H1 (cell line): ENCODE measurements around the gene RING1. TPM values are rescaled to one million over a fixed set of nuclear protein-coding genes. Genes with fewer than 3 reads are reported as not detected.
A peak's percentile ranks its signal among the peaks of the same experiment; 100 is the strongest.

Experiments used
- CTCF ChIA-PET: fragments of 300-600 bp; sonication (Branson Sonifier 250); formaldehyde crosslinking; loops from one replicate; lab custom pipeline; 2021; ENCODE audit not compliant: partially characterized antibody; lab: Charles Lee
- POLR2A ChIA-PET: fragments of 300-600 bp; sonication (Branson Sonifier 250); formaldehyde crosslinking; loops from one replicate; lab custom pipeline; 2021; ENCODE audit warnings: inconsistent platforms; ENCODE audit not compliant: partially characterized antibody; lab: Charles Lee
- DNase-seq, 2 experiments: peaks; one replicate each; pipeline versions ENCODE4 v3.0.0 to v3.0.0-alpha.2; 2010 to 2022; ENCODE audit warnings: low spot score in 2 of 2, low read depth in 1 of 2, mixed read lengths in 1 of 2
- FAIRE-seq: peaks from 2 replicates; lab custom pipeline; 2011; peaks lifted over from hg19 to GRCh38; lab: Jason Lieb, UNC
- H2AFZ ChIP-seq: 2 replicates; pipeline ENCODE4 v1.8.1; 2012; ENCODE audit warnings: low read length, inconsistent platforms
- H2AK5ac ChIP-seq: 2 replicates; pipeline ENCODE4 v1.6.1; 2013; ENCODE audit warnings: low read depth, low read length
- H2BK120ac ChIP-seq: replicated peaks from 2 replicates; pipeline ENCODE3; 2013; ENCODE audit warnings: low read depth, low read length, inconsistent platforms
- H2BK12ac ChIP-seq: 2 replicates; pipeline ENCODE4 v1.6.1; 2013; ENCODE audit warnings: low read depth, low read length
- H2BK15ac ChIP-seq: 2 replicates; pipeline ENCODE4 v1.6.1; 2013; ENCODE audit warnings: low read length
- H2BK20ac ChIP-seq: 2 replicates; pipeline ENCODE4 v1.6.1; 2013; ENCODE audit warnings: low read length
- H2BK5ac ChIP-seq: 2 replicates; pipeline ENCODE4 v1.6.1; 2013; ENCODE audit warnings: low read depth, low read length
- H3K14ac ChIP-seq: 2 replicates; pipeline ENCODE4 v1.6.1; 2013; ENCODE audit warnings: inconsistent platforms; ENCODE audit not compliant: insufficient read length
- H3K18ac ChIP-seq: 2 replicates; pipeline ENCODE4 v1.6.1; 2013; ENCODE audit warnings: low read length; ENCODE audit errors: extremely low read depth
- H3K23ac ChIP-seq: 2 replicates; pipeline ENCODE4 v1.6.1; 2013; ENCODE audit warnings: inconsistent platforms; ENCODE audit not compliant: insufficient read length
- H3K23me2 ChIP-seq: 2 replicates; pipeline ENCODE4 v1.6.1; 2013; ENCODE audit warnings: low read depth, low read length
- H3K27ac ChIP-seq: 2 replicates; pipeline ENCODE4 v1.6.1; 2011; ENCODE audit warnings: low read depth, low read length, inconsistent platforms
- H3K27me3 ChIP-seq, 4 experiments: replicated peaks in 1 of 4; 1 replicate in 1 of 4; 2 replicates in 3 of 4; pipeline versions ENCODE4 v1.6.1 to v1.8.1; 2011 to 2013; ENCODE audit warnings: low read length in 3 of 4, mild to moderate bottlenecking in 3 of 4, inconsistent platforms in 2 of 4, mixed read lengths in 2 of 4, moderate library complexity in 1 of 4; ENCODE audit not compliant: control insufficient read depth in 3 of 4, insufficient read depth in 3 of 4; ENCODE audit errors: extremely low read depth in 1 of 4
- H3K36me3 ChIP-seq, 4 experiments: 2 replicates each; pipeline versions ENCODE4 v1.6.1 to v1.8.1; 2011 to 2013; ENCODE audit warnings: mild to moderate bottlenecking in 4 of 4, low read length in 3 of 4, moderate library complexity in 2 of 4, control low read depth in 1 of 4, inconsistent platforms in 1 of 4; ENCODE audit not compliant: insufficient read depth in 4 of 4, control insufficient read depth in 2 of 4
- H3K4ac ChIP-seq: replicated peaks from 2 replicates; pipeline ENCODE3; 2013; ENCODE audit warnings: low read length, low read depth, mixed read lengths, inconsistent platforms; ENCODE audit not compliant: insufficient read length
- H3K4me1 ChIP-seq, 4 experiments: replicated peaks in 1 of 4; 1 replicate in 1 of 4; 2 replicates in 3 of 4; pipeline versions ENCODE4 v1.6.1 to v1.8.1; 2011 to 2013; ENCODE audit warnings: low read length in 3 of 4, inconsistent platforms in 2 of 4, mixed read lengths in 1 of 4; ENCODE audit not compliant: insufficient read depth in 4 of 4, control insufficient read depth in 3 of 4
- H3K4me2 ChIP-seq, 2 experiments: 2 replicates each; pipeline versions ENCODE4 v1.6.1 to v1.8.1; 2011 to 2013; ENCODE audit warnings: low read depth in 2 of 2, low read length in 2 of 2, control low read depth in 1 of 2, inconsistent platforms in 1 of 2, mild to moderate bottlenecking in 1 of 2; ENCODE audit not compliant: insufficient read depth in 1 of 2
- H3K4me3 ChIP-seq, 4 experiments: fragments of 200-600, 300-600 bp in 1 of 4; sonication (generic), shearing (Covaris generic), sonication (Bioruptor Twin) in 1 of 4; 2 replicates each; pipeline versions ENCODE4 v1.5.1 to v1.8.1; 2011 to 2016; ENCODE audit warnings: low read length in 4 of 4, low read depth in 3 of 4, control low read depth in 2 of 4, inconsistent platforms in 2 of 4, mild to moderate bottlenecking in 2 of 4, mixed read lengths in 1 of 4, moderate library complexity in 1 of 4; ENCODE audit not compliant: insufficient read depth in 2 of 4; ENCODE audit errors: extremely low read depth in 1 of 4
- H3K56ac ChIP-seq: replicated peaks from 2 replicates; pipeline ENCODE3; 2013; ENCODE audit warnings: low read depth, mild to moderate bottlenecking, mixed read lengths, low read length, inconsistent platforms; ENCODE audit not compliant: insufficient read length
- H3K79me1 ChIP-seq: 2 replicates; pipeline ENCODE4 v1.6.1; 2013; ENCODE audit warnings: low read depth, low read length, control low read depth
- H3K79me2 ChIP-seq, 2 experiments: 2 replicates each; pipeline versions ENCODE4 v1.6.1 to v1.8.1; 2012 to 2013; ENCODE audit warnings: low read length in 2 of 2, mild to moderate bottlenecking in 2 of 2, inconsistent platforms in 1 of 2; ENCODE audit not compliant: insufficient read depth in 2 of 2, control insufficient read depth in 1 of 2
- H3K9ac ChIP-seq, 4 experiments: replicated peaks in 1 of 4; 1 replicate in 1 of 4; 2 replicates in 3 of 4; pipeline versions ENCODE4 v1.6.1 to v1.8.1; 2011 to 2013; ENCODE audit warnings: low read depth in 3 of 4, low read length in 3 of 4, control low read depth in 2 of 4, mild to moderate bottlenecking in 2 of 4, moderate library complexity in 2 of 4, inconsistent platforms in 1 of 4; ENCODE audit errors: extremely low read depth in 1 of 4
- H3K9me3 ChIP-seq, 2 experiments: 2 replicates each; pipeline versions ENCODE4 v1.6.1 to v1.8.1; 2012 to 2013; ENCODE audit warnings: mild to moderate bottlenecking in 2 of 2, moderate library complexity in 2 of 2, control low read depth in 1 of 2, inconsistent platforms in 1 of 2, low read depth in 1 of 2, low read length in 1 of 2, mixed read lengths in 1 of 2; ENCODE audit not compliant: insufficient read depth in 2 of 2
- H4K20me1 ChIP-seq, 2 experiments: replicated peaks in 1 of 2; 2 replicates each; pipeline versions ENCODE3 to v1.8.1; 2011 to 2013; ENCODE audit warnings: inconsistent platforms in 2 of 2, low read length in 2 of 2, mild to moderate bottlenecking in 1 of 2; ENCODE audit not compliant: insufficient read depth in 2 of 2, control insufficient read depth in 1 of 2
- H4K5ac ChIP-seq: 2 replicates; pipeline ENCODE4 v1.6.1; 2013; ENCODE audit warnings: low read length, low read depth, mixed read lengths, inconsistent platforms; ENCODE audit not compliant: insufficient read length
- H4K8ac ChIP-seq: 2 replicates; pipeline ENCODE4 v1.8.0; 2013; ENCODE audit warnings: mild to moderate bottlenecking, moderate library complexity, low read length, inconsistent platforms; ENCODE audit not compliant: insufficient read depth; ENCODE audit errors: extremely low read depth
- H4K91ac ChIP-seq: replicated peaks from 2 replicates; pipeline ENCODE3; 2013; ENCODE audit warnings: low read length, mixed read lengths, inconsistent platforms; ENCODE audit not compliant: insufficient read length
- BCL11A ChIP-seq, 2 experiments: IDR thresholded peaks; one replicate each; pipeline ENCODE4 v1.6.1; 2011; ENCODE audit warnings: low read depth in 2 of 2, low read length in 2 of 2, mild to moderate bottlenecking in 2 of 2
- NANOG ChIP-seq: IDR thresholded peaks from 2 replicates; pipeline ENCODE4 v1.6.1; 2011; ENCODE audit warnings: low read length, low read depth, mild to moderate bottlenecking, inconsistent platforms; ENCODE audit not compliant: insufficient read depth, poor library complexity, severe bottlenecking
- SAP30 ChIP-seq: fragments of 300-600 bp; sonication (generic); IDR thresholded peaks from 2 replicates; pipeline ENCODE4 v1.7.1; 2012; ENCODE audit warnings: low read length, moderate library complexity, mild to moderate bottlenecking, inconsistent platforms; ENCODE audit not compliant: insufficient read depth, insufficient replicate concordance
- TEAD4 ChIP-seq: IDR thresholded peaks from 2 replicates; pipeline ENCODE4 v1.6.1; 2012; ENCODE audit warnings: low read depth, low read length, inconsistent platforms, mixed read lengths
- WGBS, 2 experiments: shearing (Covaris generic) in 1 of 2; methylation state at CpG; one replicate each; pipeline versions ENCODE4 v1.1.6 to v1.1.7; 2013 to 2015; ENCODE audit warnings: low lambda C conversion rate in 2 of 2, mixed read lengths in 2 of 2, inconsistent platforms in 1 of 2, low coverage in 1 of 2, missing lambda C conversion rate in 1 of 2; ENCODE audit not compliant: insufficient replicate concordance in 2 of 2, insufficient coverage in 1 of 2, insufficient read length in 1 of 2; ENCODE audit errors: extremely low coverage in 1 of 2, missing lambda C conversion rate in 1 of 2; 5-methylcytosine and 5-hydroxymethylcytosine counted together
- polyA plus RNA-seq, 7 experiments: library from polyadenylated mRNA; depleted of rRNA in 3 of 7; stranded (reverse) in 5 of 7; unstranded in 2 of 7; fragments of >200 nt in 5 of 7; fragments of 200-250 nt in 2 of 7; gene quantifications; 1 replicate in 5 of 7; 2 replicates in 1 of 7; 4 replicates in 1 of 7; pipeline versions ENCODE4 v1.2.1 to v1.2.3, GENCODE V29; 2011 to 2013; ENCODE audit warnings: missing spikeins in 2 of 7, mixed read lengths in 2 of 7
- total RNA-seq: library from RNA; stranded (reverse); fragmentation: NEBNext Ultra II Directional; extraction: Animal tissue kit (Norgen Biotek cat#: 25700); gene quantifications from 2 replicates; pipeline ENCODE4 v1.2.1, GENCODE V29; 2021
- TF ChIP-seq, protein P1 (sequence below): IDR thresholded peaks from 2 replicates; pipeline ENCODE4 v1.6.1; 2012; ENCODE audit warnings: inconsistent platforms
- TF ChIP-seq, protein P2 (sequence below), 3 experiments: IDR thresholded peaks; 1 replicate in 2 of 3; 2 replicates in 1 of 3; pipeline versions ENCODE4 v1.5.1 to v1.6.1; 2011; ENCODE audit warnings: low read length in 3 of 3, mild to moderate bottlenecking in 3 of 3, inconsistent platforms in 2 of 3, low read depth in 1 of 3, moderate library complexity in 1 of 3; ENCODE audit not compliant: insufficient read depth in 1 of 3; ENCODE audit errors: control extremely low read depth in 1 of 3

RING1 gene
- total and polyA plus RNA-seq, 2 of the 8 experiments (the other 6 are each of a cell fraction or from before 2014, with no cell fraction given), result 16.4 to 26.0 TPM

DNA sequence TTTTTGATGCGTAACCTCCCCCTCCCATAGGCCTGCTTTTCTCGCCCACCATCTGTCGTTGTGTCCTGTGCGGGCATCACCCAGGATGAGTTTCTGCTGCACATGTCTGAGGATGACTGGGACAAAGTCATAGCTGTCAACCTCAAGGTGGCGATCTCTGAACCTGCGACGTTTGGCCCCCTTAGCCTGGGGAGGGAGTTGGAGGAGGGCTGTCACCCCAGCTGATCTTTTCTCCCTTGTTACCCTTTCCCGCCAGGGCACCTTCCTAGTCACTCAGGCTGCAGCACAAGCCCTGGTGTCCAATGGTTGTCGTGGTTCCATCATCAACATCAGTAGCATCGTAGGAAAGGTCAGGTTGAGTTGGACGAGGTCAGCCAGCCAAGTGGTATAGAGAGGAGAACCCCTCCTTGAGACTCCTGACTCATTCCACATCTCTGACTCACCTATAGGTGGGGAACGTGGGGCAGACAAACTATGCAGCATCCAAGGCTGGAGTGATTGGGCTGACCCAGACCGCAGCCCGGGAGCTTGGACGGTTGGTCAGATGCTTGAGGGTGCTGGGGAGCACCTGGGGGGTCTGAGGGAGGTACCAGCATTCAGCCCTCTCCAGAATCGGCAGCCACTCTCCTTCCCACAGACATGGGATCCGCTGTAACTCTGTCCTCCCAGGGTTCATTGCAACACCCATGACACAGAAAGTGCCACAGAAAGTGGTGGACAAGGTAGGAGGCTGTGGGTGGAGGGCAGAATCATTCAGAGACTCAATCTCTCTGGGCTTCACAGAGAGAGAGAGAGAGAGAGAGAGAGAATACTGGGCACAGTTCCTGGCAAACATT is 2.9 kb upstream of the RING1 start:
- no peak for DNase-seq
- peaks cover 9 to 24% (median 18%) of the 10 kb centered on the region in 4 experiments for H3K36me3 ChIP-seq
- TF ChIP-seq, protein P1, sequence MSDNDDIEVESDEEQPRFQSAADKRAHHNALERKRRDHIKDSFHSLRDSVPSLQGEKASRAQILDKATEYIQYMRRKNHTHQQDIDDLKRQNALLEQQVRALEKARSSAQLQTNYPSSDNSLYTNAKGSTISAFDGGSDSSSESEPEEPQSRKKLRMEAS, result peak; percentile 52; the same call in 1 of the 2 replicates
- TF ChIP-seq, protein P2, sequence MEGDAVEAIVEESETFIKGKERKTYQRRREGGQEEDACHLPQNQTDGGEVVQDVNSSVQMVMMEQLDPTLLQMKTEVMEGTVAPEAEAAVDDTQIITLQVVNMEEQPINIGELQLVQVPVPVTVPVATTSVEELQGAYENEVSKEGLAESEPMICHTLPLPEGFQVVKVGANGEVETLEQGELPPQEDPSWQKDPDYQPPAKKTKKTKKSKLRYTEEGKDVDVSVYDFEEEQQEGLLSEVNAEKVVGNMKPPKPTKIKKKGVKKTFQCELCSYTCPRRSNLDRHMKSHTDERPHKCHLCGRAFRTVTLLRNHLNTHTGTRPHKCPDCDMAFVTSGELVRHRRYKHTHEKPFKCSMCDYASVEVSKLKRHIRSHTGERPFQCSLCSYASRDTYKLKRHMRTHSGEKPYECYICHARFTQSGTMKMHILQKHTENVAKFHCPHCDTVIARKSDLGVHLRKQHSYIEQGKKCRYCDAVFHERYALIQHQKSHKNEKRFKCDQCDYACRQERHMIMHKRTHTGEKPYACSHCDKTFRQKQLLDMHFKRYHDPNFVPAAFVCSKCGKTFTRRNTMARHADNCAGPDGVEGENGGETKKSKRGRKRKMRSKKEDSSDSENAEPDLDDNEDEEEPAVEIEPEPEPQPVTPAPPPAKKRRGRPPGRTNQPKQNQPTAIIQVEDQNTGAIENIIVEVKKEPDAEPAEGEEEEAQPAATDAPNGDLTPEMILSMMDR (IDR thresholded peaks at IDR 0.05; ENCODE audit: control extremely low read depth in 1 of 3, insufficient read depth in 1 of 3, low read depth in 1 of 3, low read length in 3 of 3), result peak in 2 of 3 experiments; percentile 23 to 36; a peak in 2 of 4 replicates
- TF ChIP-seq NANOG (no peak), TEAD4 (no peak), BCL11A (IDR thresholded peaks at IDR 0.05; ENCODE audit: low read depth in 2 of 2, low read length in 2 of 2) (no peak), SAP30 (peak; percentile 31)

More for the DNA sequence above, 2.9 kb upstream of the RING1 start:
- 21% methylated on average over 17 of the region's 17 CpGs; no CpG with 5 or more reads in 1 of the 2 experiments for WGBS, 2 experiments
- H2BK12ac ChIP-seq, result no peak overlapping the region; the same call in 1 of the 2 replicates
- CTCF ChIA-PET, result interaction anchor here (1.1 to 2.4 kb wide), 6 partner anchors 10 to 186 kb away, joined by 3 to 23 read pairs (median 6); no protein-coding TSS in a partner anchor
- H2AK5ac ChIP-seq, result no peak overlapping the region; the same call in 1 of the 2 replicates
- H4K5ac ChIP-seq, result no peak overlapping the region
- H3K56ac ChIP-seq, result no peak overlapping the region
- no peak overlapping the region for H4K91ac ChIP-seq
- POLR2A ChIA-PET, result interaction anchor here (0.9 to 2.0 kb wide), 9 partner anchors 11 to 236 kb away, joined by 3 to 16 read pairs (median 6); partner anchors contain the start of genes B3GALT4, CUTA, RPS18 and VPS52
- H3K23ac ChIP-seq, result no peak overlapping the region
- no peak overlapping the region for H2BK20ac ChIP-seq
- peaks cover 3 to 16% of the 10 kb centered on the region in 2 experiments; a peak in 3 of 4 replicates for H3K79me2 ChIP-seq
- no peak overlapping the region for H3K14ac ChIP-seq
- H2BK5ac ChIP-seq, result no peak overlapping the region
- H2AFZ ChIP-seq, result no peak overlapping the region
- H3K9ac ChIP-seq, result no peak overlapping the region; a peak in 1 of 7 replicates
- peaks cover 16% of the 10 kb centered on the region for H3K79me1 ChIP-seq
- H3K27ac ChIP-seq, result no peak overlapping the region
- H3K23me2 ChIP-seq, result peaks cover 29% of the 10 kb centered on the region
- peaks cover 9 to 32% (median 25%) of the 10 kb centered on the region in 4 experiments; a peak in 6 of 7 replicates for H3K27me3 ChIP-seq
- H2BK120ac ChIP-seq, result no peak overlapping the region
- peak overlapping the region; percentile 71 to 93 (median 72) for H3K4me3 ChIP-seq
- peak overlapping the region; percentile 72 to 97 for H3K4me2 ChIP-seq
- no peaks in the 10 kb centered on the region for H3K9me3 ChIP-seq
- H4K20me1 ChIP-seq, result peaks cover 5 to 26% of the 10 kb centered on the region in 2 experiments
- no peak overlapping the region for H2BK15ac ChIP-seq
- no peak overlapping the region for H3K4ac ChIP-seq
- FAIRE-seq, result no peak
- peaks cover 4 to 35% (median 11%) of the 10 kb centered on the region in 4 experiments for H3K4me1 ChIP-seq
- H4K8ac ChIP-seq, result no peak overlapping the region
- no peak overlapping the region for H3K18ac ChIP-seq
